Urothelium cell line (cell line): ENCODE data around the gene THSD7A.

Experiments
- DNase-seq: peaks from one replicate; pipeline ENCODE4 v3.0.0; 2011; ENCODE audit warnings: low spot score, mixed read lengths
- FAIRE-seq: peaks from 2 replicates; lab custom pipeline; 2011; peaks lifted over from hg19 to GRCh38; lab: Jason Lieb, UNC

The THSD7A gene

DNA sequence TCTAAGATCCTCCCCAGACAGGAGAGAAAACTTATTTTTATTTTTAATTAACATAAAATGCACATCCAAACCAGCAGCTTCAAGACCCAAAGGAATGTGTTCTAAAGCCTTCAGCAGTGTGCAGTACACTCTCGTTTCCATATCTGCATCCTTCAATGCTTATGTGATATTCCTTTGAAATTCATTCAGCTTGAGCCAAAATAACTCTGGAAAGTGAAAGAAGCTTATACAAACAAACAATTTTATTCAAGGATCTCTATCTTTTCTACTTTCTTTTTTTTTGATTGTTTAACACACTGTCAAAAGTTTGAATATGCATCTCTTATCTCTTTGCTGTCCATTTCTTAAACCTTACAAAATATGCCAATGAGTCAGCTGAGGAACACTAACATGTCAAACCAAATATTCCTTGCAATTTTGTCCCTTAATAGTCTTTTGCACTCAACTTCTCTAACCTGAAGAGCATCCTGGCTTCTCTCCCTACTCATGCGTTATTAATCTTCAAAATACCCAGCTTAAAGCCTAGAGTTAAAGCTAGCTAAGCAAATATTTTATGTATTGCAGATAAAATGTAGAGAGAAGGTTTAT, 124.3 kb downstream of the THSD7A start:
- FAIRE-seq (no peak), DNase-seq (no peak)

DNA sequence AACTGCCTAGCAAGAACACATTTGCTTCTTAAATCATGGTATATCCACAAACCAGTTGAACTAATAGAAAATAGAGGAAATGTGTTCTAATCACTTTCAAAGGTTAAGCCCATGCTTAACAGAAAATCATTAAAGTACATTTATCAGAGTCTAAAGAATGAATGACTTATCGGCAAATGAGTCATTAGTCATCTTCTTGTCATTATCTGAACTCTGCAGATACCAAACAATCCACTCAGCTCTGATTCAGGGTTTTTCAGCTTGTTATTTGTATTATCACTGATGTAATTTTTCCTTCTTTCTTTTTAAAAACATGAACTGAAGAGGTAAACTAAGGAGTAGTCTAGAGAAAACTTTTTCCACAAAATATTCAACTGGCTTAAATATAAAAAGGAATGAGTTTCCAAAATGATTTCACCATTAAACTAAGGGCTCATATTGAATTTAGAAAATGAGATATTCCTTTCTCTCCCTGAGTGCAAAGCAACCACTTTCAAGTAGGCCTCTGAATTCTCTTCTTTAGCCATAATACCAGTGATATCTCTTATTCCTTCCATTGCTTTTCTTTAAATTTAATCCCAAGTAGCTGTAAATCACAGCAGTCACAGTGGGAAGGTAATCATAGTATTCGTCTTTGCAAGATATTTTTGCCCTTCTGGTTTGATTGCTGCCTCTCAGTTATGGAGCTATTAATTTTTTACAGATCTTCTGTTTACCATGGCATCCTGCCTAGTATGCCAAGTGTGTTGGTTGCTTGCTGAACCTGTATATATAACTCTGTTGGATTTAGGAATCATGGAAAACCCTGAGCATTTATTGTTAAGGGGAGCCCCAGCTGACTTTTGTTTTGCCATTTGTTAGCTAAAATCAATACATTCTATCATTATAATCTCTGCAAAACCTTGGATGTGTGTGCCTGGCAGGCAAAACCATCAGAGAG, 125.1 kb downstream of the THSD7A start:
- FAIRE-seq (no peak), DNase-seq (no peak)

DNA sequence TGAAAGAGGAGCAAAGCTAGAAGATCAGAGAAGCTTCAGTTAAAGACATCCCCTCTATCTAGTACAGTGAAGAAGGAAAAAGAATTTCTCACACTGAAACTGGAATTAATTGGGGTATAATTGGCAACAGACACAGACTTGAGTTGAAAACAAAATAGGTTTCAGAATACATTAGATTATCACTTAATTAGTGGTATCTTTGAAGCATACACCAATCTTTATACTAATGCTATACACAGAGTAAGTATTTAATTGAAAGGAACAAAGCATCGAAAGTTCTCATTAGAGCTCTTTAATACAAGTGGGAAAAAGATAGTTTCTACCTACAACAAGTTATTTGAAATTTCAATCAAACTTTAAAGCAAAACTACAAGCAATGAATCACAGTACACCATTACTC, 128.2 kb downstream of the THSD7A start:
- no peak for DNase-seq
- no peak for FAIRE-seq

DNA sequence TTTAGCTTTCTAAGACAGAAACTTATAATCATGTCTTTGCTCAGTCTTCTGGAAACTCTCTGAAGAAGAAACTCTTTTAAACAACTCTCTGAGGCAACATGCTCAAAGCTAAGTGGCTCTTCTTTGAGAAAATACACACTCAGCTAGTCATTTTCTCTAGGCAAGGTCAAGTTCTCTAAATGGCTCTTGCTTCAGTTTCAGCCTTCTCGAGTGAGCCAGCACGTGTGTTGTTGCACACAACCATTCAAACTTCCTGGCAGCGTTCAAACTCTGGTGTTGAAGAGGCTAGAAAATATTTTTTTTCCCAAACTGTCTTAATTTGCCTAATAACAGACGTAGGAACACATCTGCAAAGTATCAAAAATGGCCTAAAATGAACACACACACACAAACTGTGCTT, 129.1 kb downstream of the THSD7A start:
- FAIRE-seq (no peak), DNase-seq (no peak)

DNA sequence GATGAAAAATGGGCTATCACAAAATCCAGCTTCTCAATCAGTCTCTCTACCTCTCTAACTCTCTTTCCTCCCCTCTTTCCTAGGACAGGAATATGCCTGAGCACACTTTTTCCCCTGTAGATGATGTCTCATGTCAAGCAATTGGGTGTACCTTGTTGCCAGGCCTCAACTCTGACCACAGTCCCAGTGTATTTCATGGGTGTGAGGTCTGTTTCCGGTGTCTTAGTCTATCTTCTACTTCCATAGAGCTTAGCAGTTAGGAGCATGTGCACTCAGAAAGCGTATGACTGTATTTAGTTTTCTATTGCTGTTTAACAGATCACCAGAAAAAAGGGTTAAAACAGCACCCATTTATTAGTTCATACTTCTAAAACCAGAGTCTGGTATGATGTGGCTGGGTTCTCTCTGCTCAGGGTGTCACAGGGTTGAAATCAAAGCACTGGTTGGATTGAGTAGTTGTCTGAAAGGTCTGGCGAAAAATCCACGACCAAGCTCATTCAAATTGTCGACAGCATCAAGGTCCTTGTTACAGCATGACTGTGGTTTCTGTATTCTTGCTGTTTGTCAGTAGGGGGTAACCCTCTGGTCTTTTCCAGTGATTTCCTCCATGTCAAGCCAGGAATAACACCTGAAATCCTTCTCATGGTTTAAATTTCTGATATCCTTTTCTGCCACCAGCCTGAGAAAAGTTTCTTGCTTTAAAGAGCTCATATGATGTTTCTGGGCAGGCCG, 130.0 kb downstream of the THSD7A start:
- DNase-seq: no peak
- FAIRE-seq: no peak

DNA sequence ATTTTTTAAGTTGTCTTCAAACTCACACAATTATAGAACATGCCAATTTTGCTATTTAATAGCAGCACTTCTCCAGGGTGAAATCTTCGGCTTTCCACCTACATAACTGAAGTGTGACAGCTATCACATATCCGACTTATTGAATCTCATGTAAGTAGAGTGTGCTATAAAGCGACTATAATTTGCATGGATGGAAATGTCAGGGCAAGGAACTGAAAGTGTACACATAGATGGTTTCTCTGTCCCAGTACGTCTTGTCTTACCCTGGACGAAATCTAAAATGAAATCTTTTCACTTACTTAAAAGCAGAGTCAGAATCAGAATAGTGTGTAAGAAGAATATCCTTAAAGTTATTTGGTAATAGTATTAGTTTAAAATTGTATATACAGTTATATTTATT, 132.3 kb downstream of the THSD7A start:
- FAIRE-seq: no peak

DNA sequence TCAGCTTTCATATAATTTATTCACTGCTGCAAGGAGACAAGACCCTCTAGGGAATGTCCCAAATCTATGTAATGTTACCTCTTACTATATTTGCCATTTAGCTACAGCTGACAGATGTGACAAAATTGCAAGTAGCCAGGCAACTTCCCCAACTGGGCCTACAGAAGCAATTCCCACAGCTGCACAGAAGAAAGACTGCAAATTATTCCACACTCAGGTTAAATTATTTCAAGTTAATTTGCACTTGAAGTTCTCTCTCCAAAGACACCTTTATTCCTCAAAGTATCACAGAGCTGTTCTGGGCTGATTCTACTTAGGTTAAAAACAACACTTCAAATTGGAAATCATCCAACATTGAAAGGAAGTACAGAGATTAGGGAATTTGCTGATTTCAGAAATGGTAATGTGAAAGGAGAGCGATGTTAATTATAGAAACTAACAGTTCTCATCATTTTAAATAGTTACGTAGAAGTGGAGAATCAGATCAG, 133.6 kb downstream of the THSD7A start:
- FAIRE-seq: peak; percentile 9
- DNase-seq: no peak

More for the DNA sequence above, 132.3 kb downstream of the THSD7A start:
- no peak for DNase-seq

DNA sequence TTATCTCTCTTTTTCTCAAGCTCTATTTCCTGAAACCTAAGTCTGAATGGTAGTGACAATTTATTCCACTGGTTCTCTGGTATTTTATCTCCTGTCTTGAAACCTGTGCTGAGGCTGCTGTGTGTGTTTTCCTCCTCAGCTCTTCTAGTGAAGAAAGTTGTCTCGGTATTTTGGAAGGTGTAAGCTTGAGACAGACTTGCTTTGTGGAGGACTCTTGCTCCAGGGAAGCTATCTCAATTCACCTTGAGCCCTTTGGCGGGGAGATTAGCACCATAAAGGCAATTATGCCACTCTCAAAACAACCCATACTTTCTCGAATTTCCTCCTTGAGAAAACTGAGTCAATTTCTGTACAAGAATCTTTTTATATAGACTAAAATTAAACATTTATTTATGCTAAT, 141.6 kb downstream of the THSD7A start:
- DNase-seq: no peak
- no peak for FAIRE-seq

DNA sequence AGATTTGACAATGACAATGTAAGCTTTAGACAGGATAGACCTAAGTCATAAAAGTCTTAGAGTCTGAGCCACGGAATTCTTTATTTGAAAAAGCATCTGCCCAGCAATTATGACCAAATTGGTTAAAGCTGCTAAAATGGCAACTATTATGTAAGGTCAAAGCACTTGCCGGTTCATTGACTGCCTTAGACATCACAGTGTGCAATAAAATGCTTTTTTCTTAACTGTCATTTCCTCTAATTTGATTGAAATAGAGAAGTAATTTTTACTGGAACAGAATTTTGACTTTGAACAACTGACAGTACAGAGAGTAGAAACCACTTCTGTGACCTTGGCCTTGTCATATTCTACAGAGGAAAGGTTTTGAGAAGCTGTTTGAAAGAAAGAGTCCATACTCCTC, 142.9 kb downstream of the THSD7A start:
- FAIRE-seq: no peak

DNA sequence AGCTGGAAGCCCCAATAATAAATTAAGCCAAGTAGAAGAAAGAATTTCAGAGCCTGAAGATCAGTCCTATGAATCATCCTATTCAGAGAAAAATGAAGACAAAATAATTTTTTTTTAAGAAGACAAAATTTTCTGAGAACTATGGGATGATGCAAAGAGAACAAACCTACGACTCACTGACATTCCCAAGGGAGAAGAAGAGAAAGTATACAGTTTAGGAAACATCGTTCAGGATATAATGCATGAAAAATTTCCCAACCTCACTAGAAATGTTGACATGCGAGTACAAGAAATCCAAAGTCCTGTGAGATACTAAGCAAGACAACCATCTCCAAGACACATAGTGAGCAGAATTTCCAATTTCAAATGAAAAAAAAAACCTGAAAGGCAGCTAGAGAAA, 150.5 kb downstream of the THSD7A start:
- DNase-seq: no peak
- no peak for FAIRE-seq

More for the DNA sequence above, 142.9 kb downstream of the THSD7A start:
- DNase-seq: no peak

DNA sequence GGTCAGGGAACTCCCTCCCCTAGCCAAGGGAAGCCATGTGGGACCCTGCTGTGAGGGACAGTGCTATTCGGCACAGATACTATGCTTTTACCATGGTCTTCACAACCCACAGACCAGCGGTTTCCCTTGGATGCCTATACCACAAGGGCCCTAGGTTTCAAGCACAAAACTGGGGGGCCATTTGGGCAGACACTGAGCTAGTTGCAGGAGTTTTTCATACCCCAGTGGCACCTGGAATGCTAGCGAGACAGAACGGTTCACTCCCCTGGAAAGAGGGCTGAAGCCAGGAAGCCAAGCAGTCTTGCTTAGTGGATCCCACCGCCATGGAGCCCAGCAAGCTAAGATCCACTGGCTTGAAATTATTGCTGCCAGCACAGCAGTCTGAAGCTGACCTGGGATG, 156.8 kb downstream of the THSD7A start:
- DNase-seq: no peak
- FAIRE-seq: no peak

DNA sequence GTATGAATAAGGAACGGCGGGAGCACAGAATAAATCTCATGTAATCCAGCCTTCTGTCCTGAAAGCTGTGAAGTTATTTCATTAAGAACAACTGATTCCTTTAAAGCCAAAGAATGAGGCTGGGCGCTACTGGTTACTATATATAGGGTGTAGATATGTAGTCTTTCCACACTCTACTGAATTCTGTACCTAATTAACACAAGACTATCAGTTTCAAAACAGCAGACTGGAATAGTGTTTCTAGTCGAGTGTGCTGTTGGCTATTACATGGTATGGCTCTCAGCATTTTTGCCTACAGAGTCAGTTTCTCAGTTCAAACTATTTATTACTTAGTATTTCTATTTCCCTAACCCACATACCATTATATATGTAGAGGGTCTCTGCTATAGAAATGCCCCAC, 163.3 kb downstream of the THSD7A start:
- FAIRE-seq: no peak

DNA sequence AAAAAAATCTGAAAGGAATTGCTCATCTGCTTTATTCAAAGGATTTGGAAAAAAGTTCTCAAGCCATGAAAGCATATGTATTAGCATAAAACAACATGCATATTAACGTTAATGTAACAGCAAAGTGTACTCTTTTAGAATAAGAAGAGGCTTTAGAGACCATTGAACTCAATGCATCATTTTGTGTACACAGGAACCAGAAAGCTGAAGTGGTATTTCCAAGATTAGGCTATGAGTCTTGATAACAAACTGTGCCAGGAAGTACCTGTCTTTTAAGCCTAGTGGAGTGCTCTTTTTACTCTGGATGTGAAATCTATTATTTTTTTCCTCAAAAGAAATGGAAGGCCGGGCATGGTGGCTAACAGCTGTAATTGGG, 164.2 kb downstream of the THSD7A start:
- DNase-seq (no peak), FAIRE-seq (no peak)

More for the DNA sequence above, 163.3 kb downstream of the THSD7A start:
- no peak for DNase-seq

DNA sequence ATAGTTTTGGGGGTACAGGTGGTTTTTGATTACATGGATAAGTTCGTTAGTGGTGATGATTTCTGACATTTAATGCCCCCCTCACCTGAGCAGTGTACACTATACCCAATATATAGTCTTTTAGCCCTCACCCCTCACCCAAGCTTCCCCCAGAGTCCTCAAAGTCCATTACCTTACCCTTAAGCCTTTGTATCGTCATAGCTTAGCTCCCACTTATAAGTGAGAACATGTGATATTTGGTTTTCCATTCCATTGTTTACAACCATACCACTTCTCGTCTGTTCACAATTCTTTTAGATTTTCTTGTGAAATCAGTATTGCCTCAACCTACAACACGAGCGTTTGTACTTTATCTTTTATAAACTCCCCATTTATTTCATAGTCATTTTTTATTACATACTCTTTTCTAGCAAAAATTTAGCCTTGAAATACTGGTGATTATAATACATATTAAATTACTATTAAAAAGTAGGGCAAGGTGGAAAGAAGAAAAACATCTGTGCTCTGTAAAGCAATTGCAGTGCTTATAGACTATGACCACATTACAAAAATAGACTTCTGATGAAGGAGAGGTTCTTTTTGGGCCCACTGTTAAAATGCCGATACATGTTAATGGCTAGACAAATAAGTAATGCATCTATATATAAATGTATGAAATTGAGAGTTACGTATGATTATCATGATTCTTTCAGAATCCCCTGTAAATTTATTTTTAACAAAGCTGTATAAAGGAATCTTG, 164.8 kb downstream of the THSD7A start:
- no peak for DNase-seq
- FAIRE-seq: no peak

DNA sequence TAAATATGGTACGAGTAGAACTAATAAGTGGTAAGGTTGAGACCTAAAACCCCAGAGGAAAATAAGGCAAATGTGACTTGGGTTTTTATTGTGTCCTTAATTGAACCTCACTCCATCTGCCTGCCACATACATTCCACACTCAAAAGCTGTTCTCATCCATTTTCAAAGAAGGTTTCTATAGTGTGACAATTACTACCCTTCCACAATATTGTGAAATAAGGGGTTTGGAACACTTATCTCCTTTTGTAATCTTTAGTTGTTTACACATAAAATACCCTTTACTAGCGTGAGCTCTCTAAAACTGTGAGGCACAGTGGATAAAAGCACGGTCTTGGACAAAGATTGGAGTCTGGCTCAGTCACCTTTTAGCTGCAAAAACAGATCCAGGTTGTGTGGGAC, 166.6 kb downstream of the THSD7A start:
- FAIRE-seq: no peak
- DNase-seq: no peak

DNA sequence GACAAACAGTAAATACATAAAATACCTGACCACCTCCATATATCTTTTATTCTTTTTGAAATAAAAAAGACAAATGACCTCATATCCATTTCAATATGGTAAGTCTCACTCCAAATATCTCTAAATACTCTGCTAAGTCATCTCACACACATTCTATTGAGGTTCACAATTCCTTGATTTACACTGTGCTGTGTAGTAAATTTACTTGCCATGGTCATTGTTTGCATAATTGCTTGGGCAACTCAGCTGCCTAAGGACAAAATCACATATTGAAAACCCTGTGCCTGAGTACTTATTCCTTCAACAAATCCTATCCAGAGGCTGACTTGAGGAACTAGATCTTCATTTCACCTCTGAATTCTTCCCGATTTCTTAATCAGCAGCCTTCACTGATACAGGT, 176.4 kb downstream of the THSD7A start:
- DNase-seq (no peak), FAIRE-seq (no peak)

DNA sequence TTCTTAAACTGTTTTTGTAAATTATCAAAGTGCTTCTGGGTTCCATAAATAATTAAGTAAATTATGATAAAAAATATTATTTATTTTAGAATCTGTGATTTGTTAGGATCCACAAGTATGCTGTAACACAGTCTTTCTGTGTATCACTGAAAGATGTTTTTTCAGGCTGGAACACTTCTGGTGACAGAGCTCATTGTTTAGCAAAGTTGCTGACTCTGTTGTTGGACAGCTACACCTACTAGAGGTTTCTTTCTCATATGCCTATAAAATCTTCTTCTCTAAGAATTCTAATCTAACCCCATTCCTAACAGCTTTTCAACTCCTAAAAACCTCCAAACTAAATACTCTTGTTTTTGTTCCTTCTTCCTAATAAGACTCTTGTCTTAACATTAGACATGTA, 176.8 kb downstream of the THSD7A start:
- FAIRE-seq: no peak
- no peak for DNase-seq

DNA sequence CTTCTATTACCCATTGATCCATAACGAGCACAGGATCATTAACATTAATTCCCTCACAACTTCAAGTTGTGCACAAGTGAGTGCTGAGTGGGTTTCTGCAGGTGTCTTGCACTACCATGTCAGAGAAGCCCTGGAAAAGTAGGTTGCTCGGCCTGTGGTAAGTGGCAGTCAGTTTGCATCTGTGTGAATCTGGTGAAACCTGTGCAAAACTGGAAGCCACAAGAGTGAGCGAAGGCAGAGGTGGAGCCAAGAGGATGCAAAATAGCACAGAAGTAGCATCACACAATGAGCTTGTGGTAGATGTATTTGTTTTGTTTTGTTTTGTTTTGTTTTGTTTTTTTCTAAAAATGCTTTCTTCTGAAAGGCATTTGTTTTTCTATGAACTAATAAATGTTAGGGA, 181.5 kb downstream of the THSD7A start:
- no peak for DNase-seq
- FAIRE-seq: no peak

DNA sequence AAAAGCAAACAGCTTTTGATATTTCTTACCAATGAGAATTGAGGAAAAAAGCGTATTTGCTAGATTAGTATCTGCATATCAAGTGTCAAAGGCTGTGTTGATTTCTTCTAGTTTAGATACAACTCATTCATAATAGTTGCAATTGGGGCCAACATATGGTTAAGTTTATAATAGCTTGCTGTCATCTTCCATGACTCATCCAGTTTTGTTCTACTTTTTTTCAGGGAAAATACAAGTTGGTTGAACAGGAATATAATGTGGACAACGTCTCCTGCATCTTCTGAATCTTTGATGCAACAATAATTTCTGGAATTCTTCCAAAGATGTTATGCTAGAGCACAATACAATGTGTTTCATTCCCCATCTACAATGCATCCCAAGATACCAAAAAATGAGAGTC, 182.0 kb downstream of the THSD7A start:
- no peak for DNase-seq
- no peak for FAIRE-seq

DNA sequence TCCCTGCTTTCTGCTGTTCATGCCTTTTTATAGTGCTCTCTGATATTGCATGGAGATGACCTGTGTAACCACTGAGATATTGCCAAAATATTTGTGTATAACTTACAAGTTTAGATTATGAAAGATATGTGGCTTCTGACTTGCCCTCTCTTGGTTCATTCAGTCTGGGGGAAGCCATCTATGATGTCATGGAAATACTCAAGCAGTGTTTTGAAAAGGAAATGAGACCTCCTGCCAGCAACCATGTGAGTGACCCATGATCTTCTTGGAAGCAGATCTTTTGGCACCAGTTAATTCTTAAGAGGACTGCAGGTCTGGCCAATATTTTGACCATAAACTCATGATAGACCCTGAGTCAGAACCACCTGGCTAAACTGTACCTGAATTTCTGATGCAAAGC, 183.0 kb downstream of the THSD7A start:
- FAIRE-seq: no peak
- no peak for DNase-seq

DNA sequence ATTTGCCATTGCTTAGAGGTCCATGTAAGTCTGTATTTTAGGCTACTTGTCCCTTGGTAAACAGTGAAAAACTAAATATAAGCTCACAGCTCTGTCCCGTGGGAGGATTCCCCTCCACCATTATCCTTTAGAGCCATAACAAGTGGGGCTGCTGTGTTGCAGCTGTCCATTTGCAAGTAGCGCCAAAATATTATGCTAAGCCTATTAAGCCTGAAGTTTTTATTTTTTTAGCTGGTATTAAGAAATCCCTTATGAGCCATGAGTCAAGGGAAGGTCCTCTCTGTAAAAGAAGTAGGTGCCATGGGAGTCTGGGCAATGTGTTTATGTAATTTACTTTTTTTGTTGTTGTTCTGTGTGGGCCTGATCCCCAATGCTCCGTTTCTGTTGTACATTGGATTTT, 183.9 kb downstream of the THSD7A start:
- FAIRE-seq (no peak), DNase-seq (no peak)
